Prostate gland (tissue), 2 donors: ENCODE data around the gene AFMID. TPM values are rescaled to one million over a fixed set of nuclear protein-coding genes. Genes with fewer than 3 reads are reported as not detected.

Experiments used
- DNase-seq: peaks from one replicate; pipeline ENCODE4 v3.0.0-alpha.2; 2019; ENCODE audit warnings: low spot score
- H3K27ac ChIP-seq, 2 donors: fragments of 200-600 bp; sonication (generic); 2 replicates each; pipeline ENCODE4 v1.5.1; 2017 to 2019
- H3K27me3 ChIP-seq: fragments of 200-600 bp; sonication (generic); replicated peaks from 2 replicates; pipeline ENCODE4 v1.5.1; 2019; ENCODE audit not compliant: insufficient read depth
- H3K36me3 ChIP-seq, 2 donors: fragments of 200-600 bp; sonication (generic); 1 replicate in 1 of 2; 2 replicates in 1 of 2; pipeline versions ENCODE4 v1.5.1 to v1.8.1; 2017 to 2019
- H3K4me1 ChIP-seq: fragments of 200-600 bp; sonication (generic); replicated peaks from 2 replicates; pipeline ENCODE4 v1.5.1; 2019
- H3K4me3 ChIP-seq, 2 donors: fragments of 200-600 bp; sonication (generic); 2 replicates each; pipeline ENCODE4 v1.5.1; 2017 to 2019
- H3K9me3 ChIP-seq: fragments of 200-600 bp; sonication (generic); 2 replicates; pipeline ENCODE4 v1.5.1; 2017
- CTCF ChIP-seq, 4 experiments: fragments of 200-600 bp in 2 of 4; fragments of 450-650 bp in 2 of 4; sonication (generic) in 2 of 4; IDR thresholded peaks; 1 replicate in 3 of 4; 2 replicates in 1 of 4; pipeline ENCODE4 v1.5.1; 2016 to 2019; ENCODE audit warnings: antibody characterized with exemption in 4 of 4, mild to moderate bottlenecking in 2 of 4, moderate library complexity in 2 of 4
- POLR2A ChIP-seq: fragments of 450-650 bp; IDR thresholded peaks from one replicate; pipeline ENCODE4 v1.6.1; 2016; ENCODE audit warnings: antibody characterized with exemption, mild to moderate bottlenecking
- POLR2AphosphoS5 ChIP-seq: sonication (generic); formaldehyde crosslinking; IDR thresholded peaks from one replicate; pipeline ENCODE4 v1.6.1; 2017; ENCODE audit warnings: antibody characterized with exemption
- WGBS: methylation state at CpG from one replicate; pipeline ENCODE4 v1.1.5; 2018; 5-methylcytosine and 5-hydroxymethylcytosine counted together
- intact Hi-C: fragments of 100-400 bp; cut with DNase I; formaldehyde crosslinking; loops from one replicate; pipeline ENCODE4 v1.14.2; 2022
- total RNA-seq, 2 donors: library from RNA; depleted of rRNA; stranded (reverse); fragments of >200 nt; gene quantifications; one replicate each; pipeline ENCODE4 v1.1.0, GENCODE V29; 2016

AFMID gene
- total RNA-seq, 2 donors from 2014 or later = 116 to 122 TPM

- no peak for TF ChIP-seq POLR2AphosphoS5
- TF ChIP-seq CTCF (IDR thresholded peaks at IDR 0.05) = no peak
- TF ChIP-seq POLR2A = no peak
- intact Hi-C loops = no loop called here
- Histone ChIP-seq H3K27me3 (no peaks in the 10 kb centered on the region), H3K4me1 (no peaks in the 10 kb centered on the region), H3K9me3 (no peaks in the 10 kb centered on the region), H3K27ac (no peak overlapping the region), H3K4me3 (no peak overlapping the region), H3K36me3 (no peaks in the 10 kb centered on the region)
- 88% methylated on average over 17 of the region's 17 CpGs for WGBS
- DNase-seq = no peak
These were observed 18.1 kb downstream of the AFMID start for GRCh38 chr17:78205124-78205775.

- intact Hi-C loops = no loop called here
- TF ChIP-seq POLR2A (no peak), POLR2AphosphoS5 (no peak), CTCF (IDR thresholded peaks at IDR 0.05) (no peak)
- no peaks in the 10 kb centered on the region for H3K36me3 ChIP-seq
- H3K27ac ChIP-seq = no peak overlapping the region
- H3K4me3 ChIP-seq = no peak overlapping the region
- no peaks in the 10 kb centered on the region for H3K9me3 ChIP-seq
- no peaks in the 10 kb centered on the region for H3K4me1 ChIP-seq
- H3K27me3 ChIP-seq = no peaks in the 10 kb centered on the region
- no peak for DNase-seq
- 78% methylated on average over 7 of the region's 7 CpGs for WGBS
These were observed 19.1 kb downstream of the AFMID start for GRCh38 chr17:78206298-78206697.

- 59% methylated on average over 3 of the region's 3 CpGs for WGBS
- intact Hi-C loops = no loop called here
- Histone ChIP-seq H3K9me3 (no peaks in the 10 kb centered on the region), H3K36me3 (no peaks in the 10 kb centered on the region), H3K27ac (no peak overlapping the region), H3K4me3 (no peak overlapping the region), H3K4me1 (no peaks in the 10 kb centered on the region), H3K27me3 (no peaks in the 10 kb centered on the region)
- no peak for DNase-seq
- TF ChIP-seq CTCF (IDR thresholded peaks at IDR 0.05) (no peak), POLR2A (no peak)
These were observed 21.3 kb downstream of the AFMID start for GRCh38 chr17:78208486-78208885.

GRCh38 chr17:78210111-78210510 is 22.9 kb downstream of the AFMID start:
- H3K27me3 ChIP-seq = no peaks in the 10 kb centered on the region
- H3K4me3 ChIP-seq = no peak overlapping the region
- no peaks in the 10 kb centered on the region for H3K4me1 ChIP-seq
- 86% methylated on average over 10 of the region's 10 CpGs for WGBS
- H3K27ac ChIP-seq = no peak overlapping the region
- no peak for DNase-seq
- H3K9me3 ChIP-seq = no peaks in the 10 kb centered on the region
- TF ChIP-seq CTCF (IDR thresholded peaks at IDR 0.05) = no peak
- no peak for TF ChIP-seq POLR2AphosphoS5
- TF ChIP-seq POLR2A = no peak
- intact Hi-C loops = no loop called here
- H3K36me3 ChIP-seq = no peaks in the 10 kb centered on the region

- Histone ChIP-seq H3K36me3 (no peaks in the 10 kb centered on the region), H3K27ac (no peak overlapping the region), H3K4me3 (no peak overlapping the region), H3K4me1 (no peaks in the 10 kb centered on the region), H3K9me3 (no peaks in the 10 kb centered on the region), H3K27me3 (no peaks in the 10 kb centered on the region)
- intact Hi-C loops = no loop called here
- 48% methylated on average over 11 of the region's 11 CpGs for WGBS
- no peak for DNase-seq
- TF ChIP-seq POLR2A = no peak
These were observed 23.9 kb downstream of the AFMID start for GRCh38 chr17:78211032-78211431.
